ENCODE results near the gene PTPRN2.

GRCh38 chr7:158443688-158444483 lies 143.7 kb downstream of the PTPRN2 start:
- no peak for TF ChIP-seq CTCF (IDR thresholded peaks at IDR 0.05)
- no peak for TF ChIP-seq POLR2A (IDR thresholded peaks at IDR 0.05)
- TF ChIP-seq POLR2AphosphoS5 (IDR thresholded peaks at IDR 0.05), result no peak
- no peak for TF ChIP-seq EP300 (IDR thresholded peaks at IDR 0.05)

Data from sigmoid colon (tissue), 4 donors.